ENCODE results near the gene DDX41.

Gene DDX41

GRCh38 chr5:177484902-177485549 is 31.7 kb downstream of the DDX41 start:
- DNase-seq (ENCODE audit: low read depth in 3 of 3), result no peak

GRCh38 chr5:177483994-177484901 is 32.5 kb downstream of the DDX41 start:
- DNase-seq (ENCODE audit: low read depth in 3 of 3), result no peak

DNA sequence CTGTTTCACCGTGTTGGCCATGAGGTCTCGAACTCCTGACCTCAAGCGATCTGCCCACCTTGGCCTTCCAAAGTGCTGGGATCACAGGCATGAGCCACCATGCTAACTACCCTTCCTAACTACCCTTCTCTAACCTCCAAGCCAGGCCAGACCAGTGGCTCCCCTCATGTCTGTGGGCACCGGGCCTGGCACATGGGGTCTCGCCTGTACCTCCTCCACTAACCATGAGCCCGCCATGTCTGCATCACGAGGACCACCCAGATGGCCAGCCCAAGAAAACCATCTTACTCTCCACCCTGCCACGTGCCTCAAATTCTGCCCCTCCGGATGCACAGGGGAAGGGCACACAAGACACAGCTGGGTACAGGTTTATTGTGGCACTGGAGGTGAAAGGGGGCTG is 33.7 kb downstream of the DDX41 start:
- no peak for DNase-seq (ENCODE audit: low read depth in 3 of 3)

DNA sequence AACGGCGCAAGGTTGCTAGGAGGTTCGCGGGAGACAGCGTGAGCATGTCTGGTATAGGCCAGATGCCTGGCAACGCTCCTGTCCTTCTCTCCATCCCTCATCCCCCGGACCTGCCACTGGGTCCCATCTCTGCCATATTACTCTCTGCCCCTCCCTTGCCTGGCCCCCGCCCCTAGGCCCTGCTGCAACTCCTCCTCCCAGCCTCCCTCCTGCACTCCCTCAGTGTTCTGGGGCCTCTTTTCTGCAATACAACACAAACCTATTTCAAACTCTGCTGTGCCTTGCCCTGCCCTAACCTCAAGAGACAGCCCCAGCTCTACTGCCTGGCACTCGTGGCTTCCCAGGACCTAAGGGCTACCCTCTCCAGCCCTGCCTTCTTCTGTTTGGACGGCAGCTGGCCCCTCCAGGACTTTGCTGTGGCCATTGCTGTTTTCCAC is 34.4 kb downstream of the DDX41 start:
- DNase-seq (ENCODE audit: low read depth in 3 of 3), result no peak

DNA sequence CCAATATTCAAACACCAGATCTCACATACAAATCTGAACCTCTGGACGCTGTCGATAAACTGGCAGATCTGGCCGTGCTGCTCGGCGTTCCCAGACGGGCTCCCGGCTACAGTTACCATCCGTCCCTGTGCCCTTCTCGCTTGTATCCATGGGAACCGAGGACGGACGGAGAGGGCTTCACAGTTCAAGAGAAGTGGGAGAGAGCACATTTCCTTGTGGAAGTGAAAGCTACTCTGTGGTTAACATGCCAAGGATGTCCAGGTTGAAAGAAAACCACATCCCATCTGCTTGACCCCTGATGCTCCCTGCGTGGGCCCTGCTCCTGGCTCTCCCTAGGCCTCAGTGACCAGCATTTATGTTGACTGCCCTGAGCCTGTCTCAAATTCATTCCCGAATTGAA is 37.0 kb downstream of the DDX41 start:
- DNase-seq (ENCODE audit: low read depth in 3 of 3), result no peak

DNA sequence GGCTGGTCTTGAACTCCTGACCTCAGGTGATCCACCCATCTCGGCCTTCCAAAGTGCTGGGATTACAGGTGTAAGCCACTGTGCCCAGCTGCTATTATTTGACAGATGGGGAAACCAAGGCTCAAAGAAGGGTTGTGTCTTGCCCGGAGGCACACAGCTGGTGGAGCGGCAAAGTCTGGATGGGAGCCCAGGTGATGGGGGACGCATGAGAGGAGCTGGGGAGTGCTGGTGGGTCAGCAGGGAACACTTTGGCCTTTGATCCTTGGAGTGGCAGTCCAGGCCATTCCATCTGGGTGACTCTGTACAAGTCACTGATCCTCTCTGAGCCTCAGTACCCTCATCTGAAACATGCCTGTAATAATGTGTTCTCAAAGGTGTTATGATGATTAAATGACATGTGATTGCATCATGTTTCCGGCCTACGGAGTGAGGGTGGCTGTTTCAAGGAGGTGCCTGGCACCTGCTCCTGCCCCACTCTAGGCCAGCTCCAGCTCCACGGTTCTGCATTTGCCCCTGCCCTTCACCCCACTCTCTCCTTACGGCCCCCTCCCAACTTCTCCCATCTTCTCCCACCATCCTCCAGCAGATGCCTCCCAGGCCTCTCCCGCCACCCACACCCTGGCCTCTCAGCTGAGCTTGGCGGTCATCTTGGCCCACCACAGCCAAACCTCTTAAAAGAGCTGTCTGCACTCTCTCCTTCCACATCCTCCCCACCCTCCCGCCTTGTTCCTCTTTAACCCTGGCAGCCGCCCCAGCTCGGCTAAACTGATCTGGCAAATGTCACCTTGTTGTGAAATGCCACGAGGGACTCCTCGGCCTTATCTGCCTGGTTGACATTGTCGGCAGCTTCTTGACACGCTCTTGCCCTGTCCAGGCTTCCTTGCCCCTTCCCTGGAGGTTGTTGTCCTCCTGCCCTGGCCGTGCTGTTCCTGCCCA is 37.8 kb downstream of the DDX41 start:
- no peak for DNase-seq (ENCODE audit: low read depth in 3 of 3)

DNA sequence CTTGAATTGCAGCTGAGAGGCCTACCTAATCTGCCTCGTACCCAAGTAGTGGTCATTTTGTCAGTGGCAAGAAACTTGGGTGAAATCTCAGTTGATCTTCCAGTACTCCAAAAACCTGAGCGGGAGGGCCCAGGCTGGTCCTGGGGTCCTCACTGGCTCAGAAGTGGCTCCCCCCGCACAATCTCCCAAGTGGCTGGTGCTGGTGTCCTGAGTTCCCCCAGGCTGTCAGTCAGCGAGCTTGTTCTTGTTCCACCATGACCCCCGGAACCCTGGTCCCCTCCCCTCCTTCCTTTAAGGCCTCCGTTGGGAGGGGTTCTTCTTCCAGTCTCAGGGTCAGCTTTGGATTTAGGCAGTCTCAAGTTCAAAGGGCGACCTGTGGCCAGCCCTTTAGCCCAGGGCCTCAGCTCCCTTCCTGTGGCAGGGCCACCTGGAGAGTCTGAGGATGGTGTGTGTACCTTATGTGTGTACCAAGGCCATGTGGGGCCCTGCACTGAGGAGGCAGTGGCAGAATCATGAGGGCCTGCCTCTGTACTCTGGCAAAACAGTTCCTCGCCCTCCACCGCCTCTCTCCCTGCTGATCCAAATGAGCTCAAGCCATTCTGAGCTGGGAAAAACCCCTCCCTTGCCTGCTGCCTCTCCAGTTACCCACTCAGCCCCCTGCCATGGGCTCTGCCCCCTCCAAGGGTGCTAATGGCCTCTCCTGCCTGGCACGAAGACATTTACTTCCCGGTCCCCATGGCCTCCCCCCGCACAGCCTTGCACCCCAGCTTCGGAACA is 38.9 kb downstream of the DDX41 start:
- no peak for DNase-seq (ENCODE audit: low read depth in 3 of 3)

DNA sequence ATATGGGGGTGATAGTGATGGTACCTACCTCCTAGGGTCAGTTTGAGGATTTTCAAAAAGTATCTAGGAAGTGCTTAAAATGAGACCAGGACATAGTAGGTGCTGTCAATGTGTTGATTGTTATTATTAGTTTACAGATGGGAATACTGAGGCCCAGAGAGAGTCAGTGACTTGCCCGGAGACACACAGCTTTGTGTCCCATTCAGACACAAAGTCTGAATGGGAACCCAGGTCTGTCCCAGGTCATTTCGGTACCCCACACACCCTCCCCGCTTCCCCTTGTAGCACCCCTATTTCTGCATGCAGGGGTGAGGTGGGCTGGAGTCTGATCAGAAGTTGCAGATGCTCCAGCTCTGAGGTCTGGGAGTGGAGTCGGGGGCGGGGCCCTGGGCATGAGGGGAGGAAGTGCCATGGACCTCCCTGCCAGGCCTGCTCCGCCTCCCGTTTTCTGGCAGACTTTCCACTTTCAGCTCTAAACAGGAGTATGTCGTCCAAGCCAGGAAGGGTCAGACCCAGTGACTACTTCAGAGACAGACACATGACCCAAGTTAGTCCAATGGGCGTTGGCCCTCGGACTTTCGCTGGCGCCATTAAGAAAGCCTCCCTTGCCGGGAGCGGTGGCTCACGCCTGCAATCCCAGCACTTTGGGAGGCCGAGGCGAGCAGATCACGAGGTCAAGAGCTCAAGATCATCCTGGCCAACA is 40.1 kb downstream of the DDX41 start:
- DNase-seq (ENCODE audit: low read depth in 3 of 3), result no peak

GRCh38 chr5:177475563-177476427 is 41.0 kb downstream of the DDX41 start:
- DNase-seq (ENCODE audit: low read depth in 3 of 3), result no peak

DNA sequence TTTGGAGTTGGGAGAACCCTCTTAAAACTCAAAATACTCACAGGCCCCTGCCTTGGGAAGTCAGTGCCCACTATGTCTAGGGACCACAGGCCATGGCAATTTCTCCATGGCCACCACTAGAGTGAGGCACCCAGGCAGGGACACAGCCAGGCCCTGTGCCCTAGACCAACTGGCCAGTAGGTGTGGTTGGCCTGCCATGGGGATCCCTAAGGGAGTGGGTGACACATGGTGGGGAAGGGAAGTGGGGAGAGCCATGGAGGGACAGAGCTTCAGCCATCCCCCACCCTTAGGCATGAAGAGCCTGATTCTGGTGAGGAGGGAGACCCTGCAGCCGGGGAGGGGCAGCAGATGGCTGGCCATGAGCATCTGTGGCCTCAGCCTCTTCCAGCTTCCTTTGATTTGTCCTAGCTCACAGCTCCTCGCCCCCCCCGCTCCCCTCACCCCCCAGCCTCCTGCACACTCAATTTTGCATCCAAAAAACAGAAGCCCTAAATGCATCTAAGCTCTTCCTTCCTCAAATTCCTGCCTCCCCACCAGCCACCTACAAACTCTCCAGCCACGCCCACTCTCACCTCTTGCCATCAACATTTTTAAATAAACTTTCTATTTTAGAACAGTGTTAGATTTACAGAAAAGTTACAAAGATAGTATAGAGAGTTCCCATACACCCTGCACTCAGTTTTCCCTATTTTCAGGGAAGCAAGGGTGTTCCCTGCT is 41.8 kb downstream of the DDX41 start:
- no peak for DNase-seq (ENCODE audit: low read depth in 3 of 3)

GRCh38 chr5:177474002-177474476 is 42.7 kb downstream of the DDX41 start:
- no peak for DNase-seq (ENCODE audit: low read depth in 3 of 3)

DNA sequence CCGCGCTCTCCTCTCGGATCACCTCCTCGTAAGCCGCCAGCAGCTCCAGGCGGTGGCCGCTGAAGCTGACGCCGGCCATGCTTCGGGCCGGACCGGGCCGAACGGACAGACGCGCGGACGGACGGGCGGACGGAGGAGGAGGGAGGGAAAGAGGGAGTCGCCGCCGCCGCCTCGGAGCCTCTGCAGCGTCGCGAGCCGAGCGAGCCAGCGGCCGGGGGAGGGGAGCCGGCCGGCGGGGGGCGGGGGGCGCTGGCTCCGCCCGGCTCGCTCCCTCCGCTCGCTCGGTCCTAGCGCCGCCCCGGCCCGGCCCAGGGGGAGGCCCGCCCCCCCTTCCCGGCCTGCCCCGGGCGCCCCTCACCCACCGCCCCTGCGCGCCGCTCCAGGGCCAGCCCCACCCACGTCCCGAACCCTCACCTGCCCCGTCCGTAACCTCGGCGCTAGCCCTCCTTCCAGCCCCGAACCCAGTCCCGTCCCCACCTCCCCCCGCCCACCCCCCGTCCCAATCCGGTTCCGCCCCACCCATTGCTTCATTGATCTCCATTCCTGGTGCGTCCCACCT is 43.2 kb downstream of the DDX41 start, which contains the start of gene DBN1:
DBN1 (minus strand) TSS at position 192 of the 559 bp plus-strand sequence; CDS start at position 79, 113 bp downstream.
- no peak for DNase-seq (ENCODE audit: low read depth in 3 of 3)

- peak in 1 of 3 donors; percentile 56 for DNase-seq (ENCODE audit: low read depth in 3 of 3)
Measured at GRCh38 chr5:177472460-177473442, 44.0 kb downstream of the DDX41 start.

DNA sequence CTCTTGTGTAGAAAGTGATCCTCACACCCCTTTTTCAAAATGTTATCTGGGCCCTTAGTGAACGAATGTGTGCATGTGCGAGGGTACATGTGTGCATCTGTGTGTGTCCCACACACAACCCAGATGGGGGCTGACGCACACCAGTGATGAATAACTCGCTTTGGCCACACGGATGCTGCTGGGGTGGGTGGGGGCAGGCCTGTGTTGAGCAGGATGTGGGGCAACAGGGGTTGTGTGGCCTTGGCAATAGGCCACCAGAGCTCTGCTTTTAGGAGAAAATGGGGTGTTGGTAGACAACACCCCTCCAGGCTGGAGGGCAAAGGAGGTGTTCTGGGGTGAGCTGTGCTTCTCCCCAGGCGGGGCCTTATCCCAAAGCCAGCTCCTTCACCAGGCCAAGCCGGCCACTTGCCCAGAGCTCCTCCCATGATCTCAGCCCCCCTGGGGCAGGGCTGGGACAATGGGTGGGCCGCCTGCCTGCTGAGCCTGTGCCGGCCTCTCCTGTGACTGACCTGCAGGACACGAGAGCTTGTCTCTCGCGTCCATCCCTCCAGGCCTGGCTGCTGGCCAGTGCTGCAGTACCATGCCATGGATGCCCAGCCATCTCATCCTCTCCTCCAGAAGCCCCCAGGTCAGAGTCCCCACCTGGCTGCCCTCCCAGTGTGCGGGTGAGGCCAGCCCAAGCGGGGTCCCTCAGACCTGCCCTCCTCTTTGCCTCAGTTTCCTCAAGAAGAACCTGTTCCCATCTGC is 45.0 kb downstream of the DDX41 start:
- no peak for DNase-seq (ENCODE audit: low read depth in 3 of 3)

DNA sequence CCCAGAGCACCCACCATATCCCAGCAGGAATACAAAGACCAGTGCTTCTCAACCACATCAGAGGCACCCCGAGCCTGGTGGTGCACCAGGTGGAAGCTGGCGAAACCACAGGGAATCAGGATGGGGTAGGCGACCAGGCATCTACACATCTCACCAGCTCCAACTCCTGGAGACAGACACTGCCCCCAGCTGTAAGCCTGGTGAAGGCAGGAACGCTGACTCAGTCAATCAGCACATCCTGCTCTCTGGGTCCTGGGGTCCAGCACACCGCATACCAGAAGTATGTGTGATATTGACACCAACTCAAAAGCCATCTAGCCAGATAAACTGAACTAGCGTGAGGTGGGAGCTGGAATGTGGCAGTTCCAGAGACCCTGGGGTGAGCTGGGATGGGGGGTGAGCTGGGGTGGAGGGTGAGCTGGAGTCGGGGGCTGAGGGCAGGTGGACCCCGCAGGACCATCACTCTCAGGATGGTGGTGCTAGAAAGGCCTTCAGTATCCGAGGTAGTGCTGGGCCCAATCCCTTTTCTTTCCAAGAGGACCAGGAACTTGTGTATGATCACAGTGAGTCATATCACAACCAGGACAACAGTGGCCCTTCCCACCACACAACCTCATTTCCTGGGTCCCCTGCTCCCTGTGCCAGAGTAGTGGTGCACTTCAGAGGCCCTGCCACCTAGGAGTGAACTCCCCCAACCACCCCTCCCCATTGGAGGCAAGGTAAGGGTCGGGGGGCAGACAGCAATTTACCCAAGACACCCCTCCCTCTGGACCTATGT is 45.8 kb downstream of the DDX41 start:
- no peak for DNase-seq (ENCODE audit: low read depth in 3 of 3)

Data from stimulated activated CD4-positive, alpha-beta T cell treated with anti-CD3 and anti-CD28 coated beads, TNF-alpha, amount 100 ng/mL, for 48 hours (primary cell).